ENCODE data around the gene TMEM214. TPM values are rescaled to one million over a fixed set of nuclear protein-coding genes. Genes with fewer than 3 reads are reported as not detected.
A peak's percentile ranks its signal among the peaks of the same experiment; 100 is the strongest.

Gene TMEM214
- total RNA-seq, 1 experiment from 2014 or later, result 77.8 TPM

- DNase-seq (ENCODE audit: low read depth, low spot score) (peak; percentile 99), ATAC-seq (peak; percentile 88)
- in situ Hi-C loops (cut with HindIII; ENCODE audit: low pct_unique_long_range_greater_than_20kb, low sequenced_read_pairs), result no loop called here
- H3K4me1 ChIP-seq (ENCODE audit: control insufficient read depth, insufficient read depth, low read length), result peaks cover 6% of the 10 kb centered on the region
- no peaks in the 10 kb centered on the region for H3K27me3 ChIP-seq (ENCODE audit: control insufficient read depth, insufficient read depth, low read length)
- CTCF ChIA-PET, result interaction anchor here (0.8 to 1.3 kb wide), 2 partner anchors 89 to 141 kb away, joined by 3 to 5 read pairs; no protein-coding TSS in a partner anchor
- H3K36me3 ChIP-seq (ENCODE audit: control insufficient read depth, insufficient read depth, low read length), result peaks cover 5% of the 10 kb centered on the region
- intact Hi-C loops (cut with micrococcal nuclease; ENCODE audit: unreplicated experiment), result no loop called here
- POLR2A ChIA-PET, result interaction anchor here (0.5 to 1.5 kb wide), 3 partner anchors 21 to 866 kb away, joined by 3 to 6 read pairs (median 4); partner anchors contain the start of gene OST4
- no TSS peak for BruUV-seq (replicated peaks)
- TF ChIP-seq POLR2AphosphoS5 (IDR thresholded peaks at IDR 0.05; ENCODE audit: low read depth, low read length), result peak; percentile 77; the same call in 1 of the 2 replicates
- peak; percentile 15; the same call in 1 of the 2 replicates for TF ChIP-seq TCF7L2 (IDR thresholded peaks at IDR 0.05; ENCODE audit: low read depth, low read length)
- TF ChIP-seq SIN3A (IDR thresholded peaks at IDR 0.05; ENCODE audit: borderline replicate concordance, insufficient read depth, low read depth, low read length), result no peak
- TF ChIP-seq CTCF (IDR thresholded peaks at IDR 0.05), result no peak
- TF ChIP-seq REST (IDR thresholded peaks at IDR 0.05; ENCODE audit: insufficient read depth in 1 of 2, low read depth in 2 of 2, low read length in 1 of 2), result no peak
- peak overlapping the region; percentile 86 for H3K27ac ChIP-seq (ENCODE audit: low read length)
- peak overlapping the region; percentile 80 to 95 for H3K4me3 ChIP-seq (ENCODE audit: low read depth in 2 of 2, low read length in 2 of 2)
- H3K9me3 ChIP-seq (ENCODE audit: control insufficient read depth, insufficient read depth, low read depth, low read length), result no peaks in the 10 kb centered on the region
These were observed 17.7 kb downstream of the TMEM214 start for GRCh38 chr2:27050281-27050995.

- in situ Hi-C loops (cut with HindIII; ENCODE audit: low pct_unique_long_range_greater_than_20kb, low sequenced_read_pairs), result no loop called here
- BruUV-seq (replicated peaks), result no TSS peak
- intact Hi-C loops (cut with micrococcal nuclease; ENCODE audit: unreplicated experiment), result no loop called here
- CTCF ChIA-PET, result interaction anchor here (0.6 to 1.3 kb wide), 3 partner anchors 10 to 140 kb away, joined by 3 to 9 read pairs (median 5); no protein-coding TSS in a partner anchor
- no peak for TF ChIP-seq REST (IDR thresholded peaks at IDR 0.05; ENCODE audit: insufficient read depth in 1 of 2, low read depth in 2 of 2, low read length in 1 of 2)
- TF ChIP-seq TCF7L2 (IDR thresholded peaks at IDR 0.05; ENCODE audit: low read depth, low read length), result no peak
- TF ChIP-seq POLR2AphosphoS5 (IDR thresholded peaks at IDR 0.05; ENCODE audit: low read depth, low read length), result peak; percentile 65
- TF ChIP-seq SIN3A (IDR thresholded peaks at IDR 0.05; ENCODE audit: borderline replicate concordance, insufficient read depth, low read depth, low read length), result no peak; the same call in 1 of the 2 replicates
- no peak for TF ChIP-seq CTCF (IDR thresholded peaks at IDR 0.05)
- Histone ChIP-seq H3K9me3 (ENCODE audit: control insufficient read depth, insufficient read depth, low read depth, low read length) (no peaks in the 10 kb centered on the region), H3K4me1 (ENCODE audit: control insufficient read depth, insufficient read depth, low read length) (peaks cover 6% of the 10 kb centered on the region), H3K36me3 (ENCODE audit: control insufficient read depth, insufficient read depth, low read length) (peaks cover 9% of the 10 kb centered on the region), H3K27ac (ENCODE audit: low read length) (peak within 1 kb of the TSS; percentile 88), H3K27me3 (ENCODE audit: control insufficient read depth, insufficient read depth, low read length) (no peaks in the 10 kb centered on the region), H3K4me3 (ENCODE audit: low read depth in 2 of 2, low read length in 2 of 2) (peak within 1 kb of the TSS; percentile 80 to 95)
- POLR2A ChIA-PET, result interaction anchor here (0.5 to 1.5 kb wide), 5 partner anchors 13 to 866 kb away, joined by 3 to 6 read pairs (median 4); partner anchors contain the start of gene OST4
- peak; percentile 86 for ATAC-seq
- peak; percentile 94 for DNase-seq (ENCODE audit: low read depth, low spot score)
These were observed 18.5 kb downstream of the TMEM214 start, which contains the start of gene AGBL5 for GRCh38 chr2:27050996-27051901. AGBL5 (plus strand) TSS chr2:27051668; CDS start chr2:27052959, 1,291 bp downstream.
